D341Med (cell line): Measurements from ENCODE around the gene BNIP3.
A peak's percentile ranks its signal among the peaks of the same experiment; 100 is the strongest.

Source experiments
- DNase-seq: peaks from one replicate; pipeline ENCODE4 v3.0.0; 2012; ENCODE audit warnings: low spot score

BNIP3 gene

DNA sequence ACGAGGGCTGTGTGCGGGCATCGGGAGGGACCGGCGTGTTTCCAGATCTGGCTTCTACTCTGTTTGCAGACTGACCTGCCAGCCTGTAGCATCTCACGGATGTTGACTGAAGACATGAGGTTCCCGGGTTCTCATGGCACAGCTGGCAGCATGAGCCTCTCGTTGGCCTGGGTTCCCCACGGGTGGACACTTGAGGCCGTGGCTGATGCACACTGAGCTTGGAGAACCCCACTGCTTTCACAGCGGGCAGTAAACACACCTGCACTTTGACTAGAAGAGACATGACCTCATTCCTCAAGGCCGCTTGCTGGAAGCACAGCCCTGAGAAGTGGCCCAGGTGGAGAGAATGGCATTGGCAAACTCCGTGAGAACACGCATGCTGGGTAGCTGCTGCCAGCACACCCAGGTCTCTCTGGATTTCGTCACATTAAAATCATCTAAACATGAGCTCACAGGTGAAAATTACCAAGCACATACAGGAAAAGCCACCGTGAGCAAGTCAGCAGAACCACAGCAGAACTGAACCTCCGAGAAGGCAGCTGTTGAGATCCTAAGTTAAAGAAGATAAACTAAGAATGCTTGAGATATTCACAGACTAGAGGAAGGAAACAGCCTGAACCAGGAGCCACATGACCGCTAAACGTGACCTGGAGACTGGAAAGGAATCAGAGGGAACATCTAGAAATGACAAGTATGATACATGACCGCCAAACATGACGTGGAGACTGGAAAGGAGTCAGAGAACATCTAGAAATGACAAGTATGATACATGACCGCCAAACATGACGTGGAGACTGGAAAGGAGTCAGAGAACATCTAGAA, 32.5 kb downstream of the BNIP3 start:
- no peak for DNase-seq

DNA sequence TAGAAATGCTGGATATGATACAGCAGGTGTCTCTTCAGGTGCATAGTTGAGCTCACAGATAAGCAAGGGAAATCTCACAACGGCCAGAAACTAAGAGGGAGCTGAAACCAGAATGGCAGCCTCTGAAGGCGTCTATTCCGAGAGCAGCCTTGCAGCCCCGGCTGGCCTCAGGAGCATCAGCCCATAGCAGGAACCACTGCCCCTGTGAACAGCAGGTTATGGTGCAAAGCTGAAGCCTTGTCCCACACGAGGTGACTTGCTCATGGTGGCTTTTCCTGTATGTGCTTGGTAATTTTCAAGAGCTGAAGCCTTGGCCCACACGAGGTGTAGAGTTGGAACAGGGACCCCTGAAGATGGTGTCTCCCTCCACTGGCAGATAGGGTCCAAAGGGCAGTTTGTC, 33.2 kb downstream of the BNIP3 start:
- DNase-seq, result no peak

DNA sequence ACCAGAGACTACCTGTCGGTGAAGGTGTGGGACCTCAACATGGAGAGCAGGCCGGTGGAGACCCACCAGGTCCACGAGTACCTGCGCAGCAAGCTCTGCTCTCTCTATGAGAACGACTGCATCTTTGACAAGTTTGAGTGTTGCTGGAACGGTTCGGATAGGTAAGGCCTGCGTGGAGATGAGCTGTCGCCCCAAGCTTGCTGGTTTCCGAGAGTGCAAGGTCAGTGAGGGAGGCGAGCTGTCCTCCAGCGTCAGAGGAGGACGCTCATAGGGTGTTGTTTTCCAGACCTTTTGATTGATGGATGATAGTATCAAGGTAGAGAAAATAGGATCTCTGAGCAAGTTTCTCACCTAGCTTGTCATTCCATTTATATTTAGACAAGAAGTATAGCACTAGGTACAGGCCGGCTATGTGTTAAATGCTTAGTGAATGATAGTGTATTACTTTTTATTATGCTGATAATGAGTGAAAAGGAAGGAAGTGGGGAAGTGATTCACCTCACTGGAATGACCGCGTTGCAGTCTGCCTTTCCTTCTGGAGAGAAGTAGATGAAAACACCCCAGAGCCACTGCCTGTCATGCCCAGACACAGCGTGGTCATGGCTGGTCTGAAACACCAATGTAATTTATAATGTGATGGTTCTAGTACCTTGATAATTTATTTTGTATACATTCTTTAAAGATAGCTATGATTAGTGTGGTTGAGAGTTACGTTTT, 33.9 kb downstream of the BNIP3 start:
- DNase-seq, result no peak

DNA sequence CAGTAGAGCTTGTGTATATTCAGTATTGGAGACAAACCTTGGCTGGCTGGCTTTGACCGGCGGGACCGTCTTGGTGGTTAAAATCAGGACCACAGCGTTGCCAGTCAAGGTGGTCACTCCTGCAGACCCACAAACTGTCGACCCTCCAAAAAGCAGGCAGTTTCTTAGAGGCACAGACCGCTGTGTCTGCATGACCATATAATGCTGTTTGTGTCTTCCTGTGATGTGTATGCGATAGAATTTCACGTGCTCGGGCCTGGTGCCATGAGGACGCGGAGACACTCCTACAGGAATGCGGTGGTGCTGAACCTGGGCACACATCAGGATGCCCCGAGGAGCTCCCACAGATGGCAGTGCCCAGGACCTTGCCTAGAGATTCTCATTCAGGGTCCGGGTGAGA, 34.8 kb downstream of the BNIP3 start:
- no peak for DNase-seq

DNA sequence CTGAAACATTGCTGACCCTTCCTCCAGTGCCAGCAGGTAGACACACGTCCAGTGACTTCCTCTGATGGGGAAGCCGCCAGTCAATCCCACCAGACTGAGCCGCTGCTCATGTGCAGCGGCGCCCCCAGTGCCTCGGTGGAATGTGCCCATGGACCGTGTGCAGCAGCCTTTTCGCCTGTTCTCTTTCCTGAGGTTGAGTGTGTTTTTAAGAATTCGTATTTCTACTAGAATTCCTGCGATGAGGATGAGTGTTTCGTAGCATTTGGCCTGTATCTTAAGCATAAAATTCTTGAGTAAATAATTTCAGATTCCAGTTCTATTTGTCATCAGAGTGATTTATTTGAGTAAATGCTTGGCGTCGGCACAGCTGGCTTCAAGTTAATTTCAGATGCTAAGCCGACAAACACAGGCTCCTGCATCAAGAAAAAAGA, 35.4 kb downstream of the BNIP3 start:
- no peak for DNase-seq

DNA sequence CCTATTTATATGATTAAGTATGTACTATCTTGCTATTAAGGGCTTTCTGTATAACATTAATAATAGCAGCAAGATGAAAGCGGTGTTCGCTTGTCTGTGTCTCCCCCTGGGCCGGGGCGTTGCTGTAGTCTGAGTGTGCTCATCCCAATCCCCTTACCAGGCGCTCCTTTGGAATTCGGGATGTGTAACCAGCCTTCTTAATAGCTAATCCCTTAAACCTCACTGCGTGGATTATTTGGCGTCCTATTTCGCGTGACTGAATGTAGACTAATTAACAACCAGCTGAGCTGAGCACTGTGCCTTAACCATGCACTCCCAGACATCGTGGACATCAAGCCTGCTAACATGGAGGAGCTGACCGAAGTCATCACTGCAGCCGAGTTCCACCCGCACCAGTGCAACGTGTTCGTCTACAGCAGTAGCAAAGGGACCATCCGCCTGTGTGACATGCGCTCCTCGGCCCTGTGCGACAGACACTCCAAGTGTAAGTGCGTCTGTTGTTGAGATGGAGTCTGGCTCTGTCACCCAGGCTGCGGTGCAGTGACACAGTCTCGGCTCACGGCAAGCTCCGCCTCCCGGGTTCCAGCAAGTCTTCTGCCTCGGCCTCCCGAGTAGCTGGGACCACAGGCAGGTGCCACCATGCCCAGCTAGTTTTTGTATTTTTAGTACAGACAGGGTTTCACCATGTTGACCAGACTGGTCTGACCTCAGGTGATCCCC, 36.6 kb downstream of the BNIP3 start:
- DNase-seq, result peak; percentile 44

DNA sequence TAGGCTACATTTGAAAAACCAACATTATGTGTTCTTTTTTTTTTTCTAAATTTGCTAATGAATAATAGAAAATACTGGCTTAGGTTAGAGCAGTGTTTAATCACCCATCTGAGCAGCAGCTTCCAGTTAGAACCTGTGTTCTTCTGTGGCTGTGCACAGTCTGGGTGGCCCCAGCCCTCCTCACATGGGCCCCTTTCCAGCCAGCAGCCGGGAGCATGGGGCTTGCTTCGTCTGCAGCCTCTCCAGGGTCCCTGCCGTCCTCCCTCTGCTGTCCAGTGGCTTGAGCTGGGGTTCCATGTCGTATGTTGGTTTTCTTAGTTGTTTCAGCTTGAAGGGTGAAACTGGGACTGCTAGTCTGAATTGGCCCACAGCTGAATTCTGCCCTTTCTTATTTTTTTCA, 37.3 kb downstream of the BNIP3 start:
- no peak for DNase-seq

DNA sequence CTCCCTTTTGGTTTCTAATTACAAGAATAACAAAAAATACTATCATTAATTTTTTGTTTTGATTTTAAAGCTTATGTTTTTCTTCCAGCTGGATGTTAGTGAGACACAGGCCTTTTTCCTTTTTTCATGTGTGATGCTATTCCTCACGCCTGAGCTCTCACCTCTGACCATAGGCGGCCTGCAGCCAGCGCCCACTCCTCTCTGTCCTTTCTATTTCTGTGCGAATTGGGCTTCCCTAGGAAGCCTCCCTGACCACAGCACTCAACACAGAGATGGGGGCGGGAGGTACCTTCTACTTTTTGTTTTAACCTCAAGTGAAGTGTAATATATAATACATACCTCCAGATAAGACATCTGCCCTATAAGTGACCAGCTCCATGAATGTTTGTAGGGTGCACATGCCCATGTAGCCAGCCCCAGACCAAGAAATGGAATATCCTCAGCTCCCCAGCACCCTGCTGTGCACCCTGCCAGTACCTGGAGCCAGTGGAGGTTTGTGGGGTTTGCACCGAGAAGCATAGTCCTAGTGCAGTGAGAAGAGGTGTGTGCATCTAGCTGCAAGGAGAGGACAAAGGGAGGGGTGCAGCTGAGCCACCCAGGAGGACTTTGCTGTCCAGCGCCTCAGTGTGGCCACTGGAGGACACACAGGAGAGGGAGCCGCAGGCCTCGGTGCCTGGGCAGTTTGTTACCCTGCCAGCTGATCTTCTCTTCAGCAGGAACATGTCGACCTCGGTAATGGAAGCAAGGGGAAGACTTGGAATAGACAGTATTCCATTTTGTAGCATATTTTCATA, 38.5 kb downstream of the BNIP3 start:
- peak; percentile 43 for DNase-seq

DNA sequence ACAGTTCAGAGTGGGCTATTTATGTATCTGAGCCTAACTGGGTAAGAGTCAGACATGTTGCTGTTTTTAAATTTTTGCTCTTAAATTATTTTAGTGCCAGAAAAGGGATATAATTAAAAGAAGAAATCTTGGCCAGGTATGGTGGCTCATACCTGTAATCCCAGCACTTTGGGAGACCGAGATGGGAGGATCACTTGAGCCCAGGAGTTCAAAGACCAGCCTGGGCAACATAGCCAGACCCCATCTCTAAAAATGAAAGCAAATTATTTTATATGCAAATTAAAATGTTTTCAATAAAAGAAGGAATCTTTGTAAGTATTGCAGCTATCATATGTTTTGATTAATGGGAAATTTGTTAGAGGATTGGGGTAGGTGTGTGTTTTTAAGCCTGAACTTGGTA, 39.3 kb downstream of the BNIP3 start:
- no peak for DNase-seq

DNA sequence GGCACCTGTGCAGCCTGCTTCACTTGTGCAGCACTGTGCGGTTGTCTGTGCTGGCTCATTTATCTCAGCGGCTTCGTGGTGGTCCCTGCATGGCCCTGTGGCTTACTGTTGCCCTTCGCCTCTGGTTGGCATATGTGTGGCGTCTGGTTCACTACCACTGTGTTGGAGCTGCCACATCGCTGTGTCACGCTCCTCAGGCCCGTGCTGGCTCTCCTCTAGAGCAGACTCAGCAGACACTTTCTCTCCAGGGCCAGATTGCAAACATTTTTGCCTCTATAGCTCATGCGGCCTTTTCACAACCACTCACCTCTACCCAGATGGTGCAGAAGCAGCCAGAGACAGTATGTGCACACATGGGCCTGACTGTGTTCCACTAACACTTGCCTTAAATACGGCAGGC, 43.0 kb downstream of the BNIP3 start:
- no peak for DNase-seq

DNA sequence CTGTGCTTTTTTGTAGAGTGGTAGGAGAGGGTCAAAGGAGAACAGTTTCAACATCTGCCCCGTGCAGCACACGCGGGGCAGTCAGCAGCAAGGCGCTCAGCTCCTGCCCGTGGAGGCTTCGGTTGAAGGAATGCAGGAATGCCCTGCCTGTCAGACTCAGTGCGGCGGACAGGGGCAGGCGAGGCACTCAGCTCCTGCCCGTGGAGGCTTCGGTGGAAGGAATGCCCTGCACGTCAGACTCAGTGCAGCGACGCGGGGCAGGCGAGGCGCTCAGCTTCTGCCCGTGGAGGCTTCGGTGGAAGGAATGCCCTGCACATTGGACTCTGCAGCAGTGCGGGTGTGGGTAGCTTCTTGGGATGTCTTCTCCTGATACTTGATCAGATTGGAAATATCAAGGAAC, 43.9 kb downstream of the BNIP3 start:
- no peak for DNase-seq

DNA sequence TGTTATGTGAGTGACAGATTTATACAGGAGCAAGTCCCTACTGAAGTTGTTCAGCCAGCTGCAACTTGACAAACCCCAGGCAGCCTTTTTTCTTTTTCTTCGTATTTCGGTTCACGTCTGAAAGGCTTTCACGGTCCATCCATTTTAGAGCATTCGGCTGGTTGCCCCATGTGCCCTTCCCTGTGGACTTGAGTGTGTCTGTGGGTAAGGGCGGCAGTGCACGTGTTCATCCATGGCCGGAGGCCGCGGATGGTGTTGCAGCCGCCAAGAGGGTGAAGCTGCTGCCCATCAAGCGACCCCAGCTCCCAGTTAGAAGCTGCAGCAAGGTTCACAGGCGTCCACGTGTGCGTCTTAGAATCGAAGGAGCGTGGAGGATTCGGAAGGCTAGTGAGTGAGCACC, 45.0 kb downstream of the BNIP3 start:
- no peak for DNase-seq

DNA sequence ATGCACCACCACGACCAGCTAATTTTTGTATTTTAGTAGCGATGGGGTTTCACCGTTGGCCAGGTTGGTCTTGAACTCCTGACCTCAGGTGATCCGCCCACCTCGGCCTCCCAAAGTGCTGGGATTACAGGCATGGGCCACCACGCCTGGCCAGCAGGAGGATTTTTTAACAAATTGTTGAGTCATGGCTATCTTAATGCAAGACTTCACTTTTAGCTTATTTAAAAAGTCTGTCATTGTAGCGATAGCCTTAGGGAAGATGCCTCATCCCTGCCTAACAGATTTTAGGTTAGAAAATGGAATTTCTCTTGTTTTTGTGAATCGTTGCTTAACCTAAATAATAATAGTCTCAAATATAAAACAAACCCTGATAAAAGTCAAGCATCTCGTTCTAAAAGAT, 45.4 kb downstream of the BNIP3 start:
- no peak for DNase-seq

DNA sequence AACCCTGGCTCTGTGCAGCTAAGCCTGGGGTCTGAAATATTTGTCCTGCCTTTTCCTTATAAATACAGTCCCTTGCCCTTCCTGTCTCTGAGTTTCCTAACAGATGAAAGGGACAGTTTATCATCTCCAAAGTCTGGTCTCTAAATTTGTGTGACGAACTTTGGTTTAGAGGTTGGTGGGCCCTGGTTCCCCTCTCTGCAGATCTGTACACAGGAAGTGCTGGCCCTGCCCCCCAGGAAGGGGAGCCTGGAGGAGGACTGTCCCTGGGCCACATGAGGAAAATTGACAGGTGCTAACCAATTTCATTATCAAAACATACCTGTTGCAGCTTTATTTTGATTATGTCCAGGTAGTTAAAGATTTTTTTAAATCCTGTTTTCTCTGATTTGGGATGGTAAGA, 46.5 kb downstream of the BNIP3 start:
- no peak for DNase-seq

DNA sequence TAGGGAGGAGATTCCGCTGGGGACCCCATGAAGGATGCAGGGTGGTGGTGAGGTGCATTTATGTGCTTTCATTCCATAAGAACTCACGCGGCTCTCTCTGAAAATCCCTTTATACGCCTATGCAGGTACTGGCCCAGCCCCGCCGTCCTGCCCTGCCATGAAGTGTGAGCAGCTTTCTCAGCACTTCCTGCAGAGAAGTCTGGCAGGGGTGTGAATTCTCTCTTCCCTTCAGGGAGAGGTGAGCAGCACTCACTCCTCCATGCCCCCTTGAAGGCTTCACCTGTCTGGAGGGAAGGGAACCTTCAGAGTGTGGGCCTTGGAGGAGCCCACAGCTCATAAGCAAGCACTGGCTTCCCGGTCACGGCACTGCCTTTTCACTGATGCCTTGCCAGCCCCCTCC, 47.0 kb downstream of the BNIP3 start:
- no peak for DNase-seq

DNA sequence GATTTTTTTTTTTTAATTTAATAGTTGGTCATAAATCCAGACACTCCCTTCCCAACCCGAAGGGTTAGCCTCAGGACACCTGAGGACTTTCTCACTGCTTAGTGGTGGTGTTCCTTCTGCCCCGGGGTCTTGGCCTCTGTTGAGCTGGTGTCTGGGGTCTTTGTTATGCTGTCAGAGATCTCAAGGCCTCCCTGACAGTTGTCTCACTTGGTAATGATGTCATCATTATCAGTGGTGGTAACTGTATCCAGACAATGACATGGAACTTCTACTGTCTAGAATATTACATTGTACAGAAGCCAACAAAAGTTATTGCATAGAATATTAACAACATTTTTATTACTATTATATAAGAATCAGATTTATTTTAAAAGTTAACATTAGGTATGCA, 48.0 kb downstream of the BNIP3 start:
- no peak for DNase-seq

DNA sequence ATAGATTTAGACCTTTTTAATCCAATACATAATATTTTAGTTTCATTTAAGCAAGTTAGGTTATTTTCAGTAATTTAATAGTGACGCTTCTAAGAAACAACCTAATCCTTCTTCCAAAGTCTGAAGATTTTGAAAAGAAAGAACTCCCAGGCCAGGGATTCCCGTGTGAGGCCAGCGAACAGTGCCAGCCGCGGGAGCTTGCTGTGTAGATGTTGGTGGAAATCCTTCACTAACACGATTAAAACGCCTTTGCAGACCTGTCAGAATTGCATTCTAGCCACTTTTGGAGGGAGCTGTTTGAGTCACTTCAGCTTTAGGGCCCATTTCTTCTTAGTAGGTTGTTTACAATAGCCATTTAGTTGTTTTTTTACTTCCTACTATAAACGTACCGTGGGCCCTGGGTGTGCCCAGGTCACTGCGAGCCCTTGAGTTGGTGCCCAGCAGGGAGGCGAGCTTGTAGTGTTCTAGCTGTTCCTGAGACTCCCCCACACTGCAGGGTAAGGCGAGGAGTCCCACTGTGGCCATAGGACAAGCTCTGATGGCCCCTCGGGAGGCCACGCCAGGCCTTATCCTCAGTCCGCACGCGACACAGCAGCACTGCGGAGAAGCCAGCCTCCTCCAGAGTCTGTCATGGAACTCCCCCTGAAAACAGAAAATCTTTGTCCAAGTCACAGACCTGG, 48.6 kb downstream of the BNIP3 start:
- no peak for DNase-seq

DNA sequence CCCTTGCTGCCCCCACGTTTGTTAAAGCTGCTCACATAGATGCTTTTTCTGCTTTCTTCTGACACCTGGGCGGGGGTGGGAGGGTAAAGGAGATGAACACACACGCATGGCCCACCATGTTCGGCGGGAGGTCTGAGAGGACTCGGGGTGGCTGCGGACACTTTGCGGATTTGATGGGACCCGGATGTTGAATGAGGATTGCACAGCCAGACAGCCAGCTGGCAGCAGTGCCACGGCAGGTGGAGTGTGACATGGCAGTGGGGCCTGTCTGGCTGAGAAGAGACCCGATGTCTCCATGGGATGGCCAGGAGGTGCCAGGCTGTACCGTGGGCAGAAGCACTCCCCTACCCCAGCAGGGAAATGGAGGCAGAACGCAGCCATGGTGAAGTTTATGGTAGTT, 49.7 kb downstream of the BNIP3 start:
- no peak for DNase-seq

DNA sequence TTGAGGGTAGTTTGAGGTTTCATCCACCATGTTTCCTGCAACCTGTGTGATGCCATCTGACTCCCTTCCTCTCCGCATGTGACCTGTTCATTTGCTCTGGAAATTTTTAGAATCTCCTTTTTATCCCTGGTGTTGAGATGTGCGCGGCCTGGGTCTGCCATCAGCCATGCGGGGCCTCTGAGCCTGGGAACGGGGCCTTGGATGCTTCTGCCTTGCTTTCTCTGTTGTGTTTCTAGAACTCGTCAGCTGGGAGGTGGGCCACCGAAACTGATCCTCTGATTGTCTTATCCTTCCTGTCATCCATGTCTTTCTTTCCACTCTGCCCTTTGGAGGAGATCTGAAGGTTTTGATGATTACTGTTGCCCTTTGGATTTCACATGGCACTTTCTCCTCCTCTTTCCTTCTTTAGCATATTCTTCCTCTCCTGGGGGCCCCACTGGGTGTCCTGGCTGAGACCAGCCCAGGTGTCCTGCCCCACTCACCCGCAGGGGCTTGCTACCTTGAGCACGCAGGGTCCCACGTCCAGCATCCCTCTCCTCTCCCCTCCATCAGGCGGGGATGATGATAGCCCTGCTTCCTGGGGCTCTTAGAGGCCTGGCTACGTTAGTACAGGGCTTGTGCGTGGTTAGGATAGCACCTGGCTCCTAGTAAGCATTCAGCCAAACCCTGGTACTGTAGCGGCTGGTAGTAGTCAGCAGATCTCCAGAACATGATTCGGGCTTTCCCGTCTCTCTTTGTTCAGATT, 51.0 kb downstream of the BNIP3 start:
- no peak for DNase-seq

DNA sequence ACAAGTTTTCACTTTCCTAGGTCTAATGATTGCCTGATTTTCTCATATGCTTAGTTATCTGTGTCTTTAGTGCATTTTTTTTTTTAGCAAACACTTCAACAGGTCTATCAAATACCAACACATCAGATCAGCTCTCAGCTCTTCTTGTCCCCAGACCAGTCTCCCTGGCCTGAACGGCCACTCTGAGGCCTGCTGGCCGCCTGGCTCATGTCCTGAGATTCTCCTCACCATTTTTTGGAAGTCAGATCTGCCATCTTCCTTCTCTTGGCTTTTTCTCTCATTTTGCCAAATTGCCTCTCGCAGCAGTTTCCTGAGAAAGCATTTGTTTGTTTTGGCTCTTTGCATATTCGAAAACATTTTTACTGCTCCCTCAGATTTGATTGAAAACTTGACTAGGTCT, 51.6 kb downstream of the BNIP3 start:
- no peak for DNase-seq
